ENCODE results near the gene MAMDC2. TPM values are rescaled to one million over a fixed set of nuclear protein-coding genes. Genes with fewer than 3 reads are reported as not detected.

MAMDC2 gene
- total RNA-seq, 1 donor from 2014 or later, result 0.60 TPM

GRCh38 chr9:70256123-70256551, 212.5 kb downstream of the MAMDC2 start:
- no peaks in the 10 kb centered on the region for H3K9me3 Mint-ChIP-seq (ENCODE audit: low read depth)
- peak overlapping the region; percentile 93 for H3K27ac Mint-ChIP-seq
- H3K27me3 Mint-ChIP-seq, result no peaks in the 10 kb centered on the region
- peak overlapping the region; percentile 60 for H3K4me3 Mint-ChIP-seq (ENCODE audit: low read depth)
- no peak for DNase-seq (ENCODE audit: low spot score, unreplicated experiment)
- TF ChIP-seq CTCF (IDR thresholded peaks at IDR 0.05; ENCODE audit: unreplicated experiment), result no peak
- H3K36me3 Mint-ChIP-seq (ENCODE audit: insufficient read depth), result peaks cover 6% of the 10 kb centered on the region
- H3K4me1 Mint-ChIP-seq (ENCODE audit: low read depth), result peaks cover 45% of the 10 kb centered on the region

GRCh38 chr9:70257502-70257901, 213.9 kb downstream of the MAMDC2 start:
- no peak for TF ChIP-seq CTCF (IDR thresholded peaks at IDR 0.05; ENCODE audit: unreplicated experiment)
- H3K4me1 Mint-ChIP-seq (ENCODE audit: low read depth), result peaks cover 59% of the 10 kb centered on the region
- H3K27me3 Mint-ChIP-seq, result no peaks in the 10 kb centered on the region
- DNase-seq (ENCODE audit: low spot score, unreplicated experiment), result no peak
- peaks cover 19% of the 10 kb centered on the region for H3K36me3 Mint-ChIP-seq (ENCODE audit: insufficient read depth)
- peak overlapping the region; percentile 88 for H3K4me3 Mint-ChIP-seq (ENCODE audit: low read depth)
- H3K27ac Mint-ChIP-seq, result peak overlapping the region; percentile 97
- no peaks in the 10 kb centered on the region for H3K9me3 Mint-ChIP-seq (ENCODE audit: low read depth)

GRCh38 chr9:70257991-70258691, 214.5 kb downstream of the MAMDC2 start:
- H3K36me3 Mint-ChIP-seq (ENCODE audit: insufficient read depth), result peaks cover 19% of the 10 kb centered on the region
- TF ChIP-seq CTCF (IDR thresholded peaks at IDR 0.05; ENCODE audit: unreplicated experiment), result no peak
- H3K4me1 Mint-ChIP-seq (ENCODE audit: low read depth), result peaks cover 61% of the 10 kb centered on the region
- no peaks in the 10 kb centered on the region for H3K27me3 Mint-ChIP-seq
- no peaks in the 10 kb centered on the region for H3K9me3 Mint-ChIP-seq (ENCODE audit: low read depth)
- peak overlapping the region; percentile 88 for H3K4me3 Mint-ChIP-seq (ENCODE audit: low read depth)
- DNase-seq (ENCODE audit: low spot score, unreplicated experiment), result peak; percentile 19
- H3K27ac Mint-ChIP-seq, result peak overlapping the region; percentile 97

GRCh38 chr9:70258692-70259511, 215.3 kb downstream of the MAMDC2 start, which contains the start of gene SMC5:
SMC5 (plus strand) TSS chr9:70258978; CDS start chr9:70259079, 101 bp downstream.
- DNase-seq (ENCODE audit: low spot score, unreplicated experiment), result peak; percentile 81
- peaks cover 61% of the 10 kb centered on the region for H3K4me1 Mint-ChIP-seq (ENCODE audit: low read depth)
- H3K4me3 Mint-ChIP-seq (ENCODE audit: low read depth), result peak within 1 kb of the TSS; percentile 88
- H3K36me3 Mint-ChIP-seq (ENCODE audit: insufficient read depth), result peaks cover 19% of the 10 kb centered on the region
- TF ChIP-seq CTCF (IDR thresholded peaks at IDR 0.05; ENCODE audit: unreplicated experiment), result no peak
- H3K27ac Mint-ChIP-seq, result peak within 1 kb of the TSS; percentile 97
- no peaks in the 10 kb centered on the region for H3K9me3 Mint-ChIP-seq (ENCODE audit: low read depth)
- no peaks in the 10 kb centered on the region for H3K27me3 Mint-ChIP-seq

- TF ChIP-seq CTCF (IDR thresholded peaks at IDR 0.05; ENCODE audit: unreplicated experiment), result no peak
- Mint-ChIP-seq H3K9me3 (ENCODE audit: low read depth) (no peaks in the 10 kb centered on the region), H3K27ac (peak overlapping the region; percentile 97), H3K36me3 (ENCODE audit: insufficient read depth) (peaks cover 21% of the 10 kb centered on the region), H3K27me3 (no peaks in the 10 kb centered on the region), H3K4me3 (ENCODE audit: low read depth) (peak overlapping the region; percentile 88), H3K4me1 (ENCODE audit: low read depth) (peaks cover 59% of the 10 kb centered on the region)
- DNase-seq (ENCODE audit: low spot score, unreplicated experiment), result no peak
Observed at GRCh38 chr9:70259512-70259802, 215.8 kb downstream of the MAMDC2 start.

Data from progenitor cell of endocrine pancreas (in vitro differentiated cells).